ENCODE data around the gene FCRLB.

GRCh38 chr1:161721738-161722343 is 497 bp downstream of the FCRLB start:
- TF ChIP-seq CTCF (IDR thresholded peaks at IDR 0.05; ENCODE audit: low read length): no peak
- TF ChIP-seq EZH2 (IDR thresholded peaks at IDR 0.05; ENCODE audit: borderline replicate concordance, low read length): no peak
